K562 (cell line): ENCODE data around the gene USP5. TPM values are rescaled to one million over a fixed set of nuclear protein-coding genes. Genes with fewer than 3 reads are reported as not detected.

Experiments
- ATAC-seq: fragments of 200-7000 bp; cut with Tn5 transposase; 3 replicates; pipeline ENCODE4 v1.9.1; 2020; ENCODE audit warnings: moderate library complexity
- BruUV-seq: library from RNA; stranded (reverse); fragments of 400-500 nt; replicated peaks from 2 replicates; lab custom pipeline; 2021; lab: Mats Ljungman, UMichigan
- CTCF ChIA-PET: fragments of 300-600 bp; formaldehyde crosslinking; extraction: SDS; loops from one replicate; lab custom pipeline; 2021; ENCODE audit warnings: low intra/inter-chr PET ratio; lab: Yijun Ruan, JAX
- POLR2A ChIA-PET: fragments of 300-600, 350-650 bp; sonication (Branson Sonifier 250); formaldehyde crosslinking; extraction: SDS; loops from one replicate; lab custom pipeline; 2021; ENCODE audit warnings: antibody characterized with exemption, inconsistent platforms; lab: Yijun Ruan, JAX
- DNase-seq, 4 experiments: peaks; one replicate each; pipeline versions ENCODE4 v3.0.0 to v3.0.0-alpha.2; 2011 to 2018; ENCODE audit warnings: low spot score in 3 of 4, mixed read lengths in 3 of 4; ENCODE audit errors: extremely low read depth in 1 of 4
- FAIRE-seq: peaks from 2 replicates; lab custom pipeline; 2011; peaks lifted over from hg19 to GRCh38; lab: Jason Lieb, UNC
- H2AFZ ChIP-seq: 2 replicates; pipeline ENCODE4 v1.6.0; 2011; ENCODE audit warnings: low read depth, low read length, control low read depth, inconsistent platforms
- H3K27ac ChIP-seq: fragments of 200-600 bp; 3 replicates; pipeline ENCODE4 v1.8.0; 2011; ENCODE audit warnings: low read depth, mild to moderate bottlenecking, control low read depth, inconsistent platforms, low read length, moderate library complexity, mixed read lengths; ENCODE audit errors: extremely low read depth
- H3K27me3 ChIP-seq, 2 experiments: fragments of 300-600 bp in 1 of 2; 2 replicates in 1 of 2; 3 replicates in 1 of 2; pipeline versions ENCODE4 v1.6.0 to v1.8.0; 2011; ENCODE audit warnings: inconsistent platforms in 2 of 2, low read length in 2 of 2, mild to moderate bottlenecking in 1 of 2, mixed read lengths in 1 of 2, moderate library complexity in 1 of 2; ENCODE audit not compliant: control insufficient read depth in 2 of 2, insufficient read depth in 2 of 2
- H3K36me3 ChIP-seq: fragments of 300-600 bp; 3 replicates; pipeline ENCODE4 v1.8.0; 2011; ENCODE audit warnings: mild to moderate bottlenecking, low read length, inconsistent platforms; ENCODE audit not compliant: control insufficient read depth, insufficient read depth
- H3K4me1 ChIP-seq, 2 experiments: fragments of 200-600 bp in 1 of 2; replicated peaks in 1 of 2; 2 replicates in 1 of 2; 3 replicates in 1 of 2; pipeline versions ENCODE4 v1.5.1 to v1.8.0; 2011; ENCODE audit warnings: inconsistent platforms in 2 of 2, low read length in 2 of 2, mild to moderate bottlenecking in 1 of 2, mixed read lengths in 1 of 2, moderate library complexity in 1 of 2; ENCODE audit not compliant: control insufficient read depth in 2 of 2, insufficient read depth in 2 of 2
- H3K4me2 ChIP-seq: 2 replicates; pipeline ENCODE4 v1.6.1; 2011; ENCODE audit warnings: low read length, control low read depth, inconsistent platforms, mixed read lengths; ENCODE audit not compliant: insufficient read depth
- H3K4me3 ChIP-seq: fragments of 200-600 bp; sonication (generic), shearing (Covaris generic); 2 replicates; pipeline ENCODE4 v1.5.1; 2016; ENCODE audit warnings: control low read depth, inconsistent platforms
- H3K79me2 ChIP-seq: fragments of 200-600 bp; 3 replicates; pipeline ENCODE4 v1.8.0; 2011; ENCODE audit warnings: low read length, inconsistent platforms; ENCODE audit not compliant: control insufficient read depth, insufficient read depth
- H3K9ac ChIP-seq, 2 experiments: 2 replicates each; pipeline versions ENCODE4 v1.6.0 to v1.6.1; 2011; ENCODE audit warnings: low read depth in 2 of 2, low read length in 2 of 2, control low read depth in 1 of 2, inconsistent platforms in 1 of 2, mild to moderate bottlenecking in 1 of 2, mixed read lengths in 1 of 2; ENCODE audit not compliant: insufficient read depth in 1 of 2
- H3K9me1 ChIP-seq: one replicate; pipeline ENCODE4 v1.6.0; 2011; ENCODE audit warnings: inconsistent platforms, mild to moderate bottlenecking, low read length, moderate library complexity; ENCODE audit not compliant: control insufficient read depth, insufficient read depth
- H3K9me3 ChIP-seq: replicated peaks from 2 replicates; pipeline ENCODE4 v1.5.1; 2011; ENCODE audit warnings: low read depth, low read length, inconsistent platforms; ENCODE audit not compliant: control insufficient read depth, insufficient read depth
- H4K20me1 ChIP-seq: replicated peaks from 2 replicates; pipeline ENCODE4 v1.6.1; 2011; ENCODE audit warnings: low read length, inconsistent platforms, mixed read lengths; ENCODE audit not compliant: control insufficient read depth, insufficient read depth
- CREM ChIP-seq: IDR thresholded peaks from 2 replicates; pipeline ENCODE4 v1.6.1; 2014; ENCODE audit warnings: antibody characterized with exemption, low read depth
- MAZ ChIP-seq, 2 experiments: fragments of 450-650 bp in 1 of 2; sonication (generic) in 1 of 2; formaldehyde crosslinking; IDR thresholded peaks in 1 of 2; conservative IDR thresholded peaks in 1 of 2; 2 replicates each; pipeline versions ENCODE4 v1.4.0 to v1.5.0; 2020; ENCODE audit warnings: mild to moderate bottlenecking in 1 of 2, missing genetic modification reagents in 1 of 2
- MCM2 ChIP-seq: fragments of 450-650 bp; IDR thresholded peaks from 2 replicates; pipeline ENCODE4 v1.6.1; 2017; ENCODE audit warnings: low read depth, mild to moderate bottlenecking
- MLX ChIP-seq, 2 experiments: fragments of 450-650 bp in 1 of 2; sonication (generic) in 1 of 2; formaldehyde crosslinking; conservative IDR thresholded peaks; 2 replicates each; pipeline versions ENCODE4 v1.4.0 to v1.8.1; 2020 to 2022; ENCODE audit warnings: mild to moderate bottlenecking in 1 of 2, missing genetic modification reagents in 1 of 2
- RFX1 ChIP-seq: fragments of 450-650 bp; IDR thresholded peaks from 2 replicates; pipeline ENCODE4 v1.6.1; 2016; ENCODE audit warnings: mild to moderate bottlenecking, moderate library complexity
- WGBS: fragments of 100-300 bp; shearing (Covaris generic); methylation state at CpG from one replicate; pipeline ENCODE4 v1.1.6; 2016; ENCODE audit warnings: low coverage, mixed read lengths; ENCODE audit not compliant: insufficient coverage; ENCODE audit errors: missing lambda C conversion rate; 5-methylcytosine and 5-hydroxymethylcytosine counted together
- in situ Hi-C: fragments of 300-500 bp; cut with MboI; formaldehyde crosslinking; loops from 4 replicates; pipeline ENCODE4 v1.15.0; 2018; ENCODE audit warnings: inconsistent platforms, mixed read lengths
- intact Hi-C: fragments of 100-400 bp; cut with micrococcal nuclease; formaldehyde crosslinking; loops from 2 replicates; pipeline ENCODE4 v1.14.2; 2022
- polyA plus RNA-seq, 8 experiments: library from polyadenylated mRNA; depleted of rRNA in 4 of 8; stranded (reverse) in 5 of 8; unstranded in 3 of 8; fragments of >200 nt; fragmentation: Nextera tagmentation in 2 of 8; fragmentation: Illumina TruSeq in 1 of 8; extraction: Ambion mirVana in 2 of 8; extraction: Trizol in 1 of 8; gene quantifications; 2 replicates each; pipeline versions ENCODE4 v1.2.1 to v1.2.3, GENCODE V29; 2011 to 2014; ENCODE audit warnings: inconsistent platforms in 1 of 8, missing spikeins in 1 of 8
- total RNA-seq, 7 experiments: library from RNA; depleted of rRNA in 6 of 7; stranded (reverse); fragments of >200 nt in 6 of 7; fragmentation: Illumina TruSeq in 2 of 7; extraction: Trizol in 2 of 7; gene quantifications; 2 replicates each; pipeline versions ENCODE4 v1.2.1 to v1.2.3, GENCODE V29; 2011 to 2021; ENCODE audit warnings: low replicate concordance in 1 of 7

Gene USP5
- total and polyA plus RNA-seq, 9 of the 15 experiments (the other 6 are each of a cell fraction or from before 2014, with no cell fraction given), result 1.4 to 107 (median 48.6) TPM

- H3K4me3 ChIP-seq, result no peak overlapping the region
- no peaks in the 10 kb centered on the region; the same call in 1 of the 2 replicates for H4K20me1 ChIP-seq
- ChIA-PET POLR2A (interaction anchor here (0.6 to 3.9 kb wide), 9 partner anchors 9 to 111 kb away, joined by 3 to 24 read pairs (median 3); partner anchors contain the start of genes COPS7A, SPSB2, TPI1 and USP5), CTCF (no interaction called here)
- no peaks in the 10 kb centered on the region for H3K9me3 ChIP-seq
- peaks cover 1 to 29% of the 10 kb centered on the region in 2 experiments; a peak in 4 of 5 replicates for H3K4me1 ChIP-seq
- H3K4me2 ChIP-seq, result no peak overlapping the region
- 61% methylated on average over 5 of the region's 5 CpGs for WGBS
- intact Hi-C loops, result no loop called here
- in situ Hi-C loops, result no loop called here
- H3K27me3 ChIP-seq, result no peaks in the 10 kb centered on the region
- H3K9ac ChIP-seq, result no peak overlapping the region
- H3K79me2 ChIP-seq, result peaks cover 4% of the 10 kb centered on the region; the same call in 1 of the 3 replicates
- ATAC-seq (0 out of 3 replicates have a peak, but pooled peaks have one; percentile 45), FAIRE-seq (no peak), DNase-seq (no peak)
- H3K9me1 ChIP-seq, result no peaks in the 10 kb centered on the region
- no peak for TF ChIP-seq MCM2
- no peak for TF ChIP-seq MAZ (CRISPR knock-in tag; conservative IDR thresholded peaks at IDR 0.05 in 1 of 2, IDR thresholded peaks at IDR 0.05 in 1 of 2)
- TF ChIP-seq RFX1, result no peak
- no peak for TF ChIP-seq MLX (CRISPR knock-in tag; conservative IDR thresholded peaks at IDR 0.05)
- TF ChIP-seq CREM, result no peak
- H2AFZ ChIP-seq, result no peak overlapping the region
- no peak overlapping the region for H3K27ac ChIP-seq
- peaks cover 70% of the 10 kb centered on the region; the same call in 2 of the 3 replicates for H3K36me3 ChIP-seq
- no TSS peak for BruUV-seq
These were observed 17.1 kb upstream of the USP5 start for GRCh38 chr12:6834873-6835272.
